GM19455 (cell line): ENCODE data around the gene SMCO1.
"Not testable (repeated sequence)": the region's sequence is repeated elsewhere in the genome, so short reads cannot be mapped to it uniquely, and the experiment has no call there.

Experiments used
- ATAC-seq: cut with Tn5 transposase; IDR thresholded peaks from one replicate; pipeline ENCODE4 v1.9.1; 2021; ENCODE audit not compliant: unreplicated experiment

The SMCO1 gene

GRCh38 chr3:196523841-196524240, 8.7 kb upstream of the SMCO1 start:
- ATAC-seq, result no peak

DNA sequence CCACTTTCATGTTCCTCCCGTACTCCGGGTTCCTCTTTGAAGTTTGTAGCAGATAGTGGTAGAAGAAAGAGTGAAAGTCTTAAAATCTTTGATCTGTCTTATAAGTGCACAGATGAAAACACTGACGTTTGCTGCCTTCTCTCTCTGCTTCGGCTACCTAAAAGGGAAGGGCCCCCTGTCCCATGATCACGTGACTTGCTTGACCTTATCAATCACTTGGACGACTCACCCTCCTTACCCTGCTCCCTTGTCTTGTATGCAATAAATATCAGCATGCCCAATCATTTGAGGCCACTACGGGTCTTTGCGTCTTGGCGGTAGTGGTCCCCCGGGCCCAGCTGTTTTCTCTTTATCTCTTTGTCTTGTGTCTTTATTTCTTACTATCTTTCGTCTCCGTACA, 6.1 kb upstream of the SMCO1 start:
- not testable (repeated sequence) for ATAC-seq

DNA sequence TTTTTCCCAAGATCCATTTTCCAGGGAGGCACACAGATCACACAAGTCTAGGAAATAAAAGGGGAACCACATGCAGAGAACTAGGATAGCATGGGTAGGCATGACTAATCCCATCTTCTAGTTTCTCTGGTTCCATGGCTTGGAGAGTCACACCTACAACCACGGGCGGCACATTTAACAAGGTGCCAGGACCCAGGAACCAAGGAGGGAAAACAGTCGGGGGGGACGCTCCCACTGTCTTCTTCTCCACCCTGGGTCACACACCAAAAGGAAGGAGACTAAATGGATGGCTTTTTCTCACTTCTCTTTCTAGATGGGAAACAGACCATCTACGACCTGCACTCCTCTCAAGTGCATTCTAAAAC, 4.6 kb upstream of the SMCO1 start:
- ATAC-seq, result no peak

DNA sequence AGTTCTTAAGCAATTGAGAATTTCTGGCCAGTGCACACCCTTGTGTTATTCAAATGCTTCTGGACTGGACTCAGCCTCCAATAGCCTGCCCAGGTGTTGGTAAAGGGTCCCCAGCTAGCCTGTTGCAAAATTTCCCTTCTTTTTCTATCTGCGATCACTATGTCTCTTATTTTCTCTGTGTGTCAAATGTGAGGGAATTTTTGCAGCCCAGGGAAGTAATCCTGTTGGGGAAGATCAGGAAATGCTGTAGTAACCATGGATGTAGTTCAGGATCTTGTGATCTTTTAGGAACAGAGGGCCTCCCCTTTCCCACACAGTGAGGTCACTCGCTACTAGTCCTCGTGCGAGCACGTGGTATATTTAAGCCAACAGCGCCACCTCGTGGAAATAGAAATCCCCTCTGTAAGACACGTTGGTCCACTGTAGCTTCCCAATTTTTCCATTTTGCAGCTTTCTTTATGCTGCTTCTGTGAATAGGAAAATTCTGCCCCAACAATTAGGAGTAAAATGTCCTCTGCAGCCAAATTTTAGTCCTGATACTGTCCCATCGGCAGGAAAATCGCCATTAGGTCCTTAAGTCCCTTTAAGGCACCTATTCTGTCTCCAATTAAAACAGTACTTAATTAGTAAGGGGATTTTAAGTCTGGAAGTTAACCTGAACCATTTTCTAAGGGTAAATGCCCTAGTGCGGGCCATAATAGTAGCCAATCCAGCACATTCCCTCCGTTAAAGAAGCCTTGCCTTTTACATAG, 4.0 kb upstream of the SMCO1 start:
- ATAC-seq, result no peak

GRCh38 chr3:196517919-196518318, 2.8 kb upstream of the SMCO1 start:
- ATAC-seq, result no peak

DNA sequence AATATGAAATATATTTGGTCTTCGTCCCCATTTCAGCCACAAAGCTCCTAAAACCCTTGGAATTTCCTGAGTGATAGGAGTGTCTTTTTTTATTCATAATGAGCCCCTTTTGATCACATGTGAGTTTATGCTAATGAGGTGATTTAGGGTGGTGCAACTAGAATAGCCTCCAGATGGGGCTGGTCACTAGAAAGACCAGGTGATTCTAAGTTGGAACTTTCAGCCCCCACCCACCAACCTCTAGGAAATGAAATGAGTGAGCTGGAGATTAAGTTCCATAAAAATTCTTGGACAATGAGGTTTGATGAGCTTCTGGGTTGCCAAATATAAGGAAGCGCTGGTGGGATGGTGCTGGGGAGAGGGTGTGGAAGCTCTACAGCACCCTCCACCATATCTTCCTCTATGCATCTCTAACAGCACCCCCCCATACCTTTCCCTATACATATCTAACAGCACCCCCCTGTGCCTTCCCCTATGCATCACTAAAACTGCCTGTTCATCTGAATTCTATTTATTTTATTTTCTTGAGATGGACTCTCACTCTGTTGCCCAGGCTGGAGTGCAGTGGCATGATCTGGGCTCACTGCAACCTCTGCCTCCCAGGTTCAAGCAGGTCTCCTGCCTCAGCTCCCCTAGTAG, 2.1 kb upstream of the SMCO1 start:
- ATAC-seq, result no peak

- ATAC-seq, result no peak
Measured at GRCh38 chr3:196514350-196514716, 813 bp downstream of the SMCO1 start.

GRCh38 chr3:196513697-196514349, 1.3 kb downstream of the SMCO1 start:
- ATAC-seq, result no peak

- not testable (repeated sequence) for ATAC-seq
Measured at GRCh38 chr3:196511646-196512425, 3.3 kb downstream of the SMCO1 start.

DNA sequence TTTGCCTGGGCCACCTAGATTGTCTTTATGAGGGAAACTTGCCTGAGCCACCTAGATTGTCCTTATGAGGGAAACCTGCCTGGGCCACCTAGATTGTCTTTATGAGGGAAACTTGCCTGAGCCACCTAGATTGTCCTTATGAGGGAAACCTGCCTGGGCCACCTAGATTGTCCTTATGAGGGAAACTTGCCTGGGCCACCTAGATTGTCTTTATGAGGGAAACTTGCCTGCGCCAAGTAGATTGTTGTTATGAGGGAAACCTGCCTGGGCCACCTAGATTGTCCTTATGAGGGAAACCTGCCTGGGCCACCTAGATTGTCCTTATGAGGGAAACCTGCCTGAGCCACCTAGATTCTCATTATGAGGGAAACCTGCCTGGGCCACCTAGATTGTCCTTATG, 4.0 kb downstream of the SMCO1 start:
- ATAC-seq, result not testable (repeated sequence)

GRCh38 chr3:196506687-196507086, 8.5 kb downstream of the SMCO1 start:
- ATAC-seq, result no peak

- ATAC-seq, result no peak
Measured at GRCh38 chr3:196504556-196504955, 10.6 kb downstream of the SMCO1 start.

- ATAC-seq, result not testable (repeated sequence)
Measured at GRCh38 chr3:196504077-196504398, 11.1 kb downstream of the SMCO1 start.

DNA sequence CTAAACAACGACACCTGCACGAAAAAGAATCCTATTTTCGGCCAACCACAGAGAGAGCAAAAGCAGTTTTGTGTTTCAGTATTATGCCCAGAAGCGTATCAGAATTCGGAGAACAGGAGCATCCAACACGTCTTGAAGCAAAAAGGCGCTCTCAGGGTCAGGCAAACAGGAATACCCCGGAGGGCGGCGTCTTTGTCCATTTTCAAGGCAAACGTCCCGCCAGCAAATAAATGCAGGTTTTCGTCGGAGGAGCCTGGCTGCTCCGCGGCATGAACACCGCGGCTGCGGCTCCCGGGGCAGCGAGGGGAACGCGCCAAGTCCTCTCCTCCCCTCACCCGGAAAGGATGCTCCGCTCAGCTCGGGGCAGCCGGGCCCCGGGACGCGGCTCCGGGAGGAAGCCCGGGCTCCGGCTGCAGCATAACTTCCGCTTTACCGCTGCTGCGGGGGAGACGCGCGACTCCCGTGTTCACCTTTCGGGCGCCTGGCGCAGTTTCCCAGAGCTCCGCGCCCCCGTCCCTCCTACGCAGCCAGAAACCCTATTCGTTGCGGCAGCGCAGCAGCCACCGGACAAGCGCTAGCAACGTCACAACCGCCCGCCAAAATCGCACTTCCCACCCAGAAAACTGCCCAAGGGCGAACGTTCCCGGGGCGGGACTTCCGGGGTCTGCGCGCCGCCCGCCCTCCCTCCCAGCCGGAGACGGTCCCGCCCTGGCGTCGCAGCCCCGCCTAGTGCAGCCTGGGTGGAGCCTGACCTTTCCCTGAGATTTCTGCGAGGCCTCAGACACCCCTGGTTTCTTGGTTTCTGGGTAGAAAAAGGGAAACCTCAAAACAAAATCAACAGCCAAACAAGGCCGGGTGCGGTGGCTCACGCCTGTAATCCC, 11.7 kb downstream of the SMCO1 start, which contains the start of gene RNF168:
Gene RNF168 (minus strand): TSS at position 573 of the 881 bp plus-strand sequence. CDS start 595 bp downstream, outside the sequence.
- ATAC-seq, result peak; percentile 78

DNA sequence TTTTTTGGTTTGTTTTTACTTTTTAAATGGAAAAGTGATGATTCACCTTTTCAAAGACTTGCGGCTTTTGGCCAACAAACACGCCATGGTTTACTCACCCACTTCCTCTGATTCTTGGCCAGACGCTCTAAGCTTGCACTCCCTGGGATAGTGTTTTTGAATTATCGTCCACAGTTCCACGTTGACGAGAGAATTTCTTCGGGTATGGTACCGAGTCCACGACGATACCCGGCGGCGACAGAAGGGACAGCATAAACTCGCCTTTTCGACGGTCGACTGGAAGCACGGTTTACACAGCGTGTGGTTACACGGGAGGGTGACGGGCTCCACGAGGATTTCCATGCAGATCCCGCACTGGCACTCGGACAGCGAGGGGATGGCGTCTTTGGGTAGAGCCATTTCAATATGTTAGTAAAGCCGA, 12.4 kb downstream of the SMCO1 start:
- peak; percentile 2 for ATAC-seq

GRCh38 chr3:196501316-196502044, 13.7 kb downstream of the SMCO1 start:
- no peak for ATAC-seq

DNA sequence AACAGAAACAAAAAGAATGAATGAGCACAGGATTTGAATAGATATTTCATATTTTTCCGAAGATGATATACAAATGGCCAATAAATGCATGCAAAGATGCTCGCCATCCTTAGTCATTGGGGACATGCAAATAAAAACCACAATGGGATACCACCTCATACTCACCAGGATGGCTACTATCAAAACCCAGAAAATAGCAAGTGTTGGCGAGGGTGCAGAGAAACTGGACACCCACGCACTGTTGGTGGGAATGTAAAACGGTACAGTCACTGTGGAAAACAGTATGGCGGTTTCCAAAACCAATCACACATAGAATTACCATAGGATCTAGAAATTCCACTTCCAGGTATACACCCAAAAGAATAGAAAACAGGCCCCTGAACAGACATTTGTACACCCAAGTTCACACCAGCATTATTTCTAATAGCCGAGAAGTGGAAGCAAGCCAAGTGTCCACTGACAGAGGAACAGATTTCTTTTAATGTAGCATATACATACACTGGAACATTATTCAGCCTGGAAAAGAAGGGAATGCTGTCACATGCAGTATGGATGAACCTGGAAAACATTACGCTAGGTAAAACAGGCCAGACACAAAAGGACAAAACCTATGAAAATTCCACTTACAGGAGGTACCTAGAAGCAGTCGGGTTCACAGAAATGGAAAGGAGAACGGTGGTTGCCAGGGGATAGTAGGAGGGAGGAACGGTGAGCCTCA, 15.2 kb downstream of the SMCO1 start:
- no peak for ATAC-seq

DNA sequence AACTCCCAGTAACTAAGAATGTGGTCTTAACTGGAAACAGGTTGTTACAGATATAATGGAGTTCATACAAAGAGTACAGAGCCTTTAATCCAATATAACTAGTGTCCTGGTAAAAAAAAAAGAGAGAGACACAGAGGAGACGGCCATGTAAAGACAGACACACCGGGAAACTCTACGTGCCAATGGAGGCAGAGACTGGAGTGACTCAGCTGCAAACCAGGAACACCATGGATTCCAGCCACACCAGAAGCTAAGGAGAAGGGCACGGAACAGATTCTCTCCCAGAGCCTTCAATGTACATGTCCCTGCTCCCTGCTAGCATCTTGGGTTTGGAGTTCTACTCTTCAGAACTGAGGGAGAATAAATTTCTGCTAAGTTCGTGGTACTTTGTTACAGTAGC, 16.1 kb downstream of the SMCO1 start:
- no peak for ATAC-seq

DNA sequence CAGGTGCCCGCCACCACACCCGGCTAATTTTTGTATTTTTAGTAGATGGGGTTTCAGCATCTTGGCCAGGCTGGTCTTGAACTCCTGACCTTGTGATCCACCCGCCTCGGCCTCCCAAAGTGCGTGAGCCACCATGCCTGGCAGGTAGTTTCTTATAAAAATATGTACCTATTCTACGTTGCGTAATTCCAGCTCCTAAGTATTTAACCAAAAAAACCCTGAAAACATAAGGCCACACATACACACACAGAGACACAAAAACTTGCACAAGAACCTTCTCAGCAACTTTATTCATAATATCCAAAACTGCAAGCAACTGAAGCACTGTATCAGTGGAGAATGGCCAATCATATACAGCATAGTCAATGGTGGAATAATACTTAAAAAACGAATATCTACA, 16.8 kb downstream of the SMCO1 start:
- ATAC-seq, result no peak
